Measurements from ENCODE around the gene LCA5.
"Not testable (repeated sequence)": the region's sequence is repeated elsewhere in the genome, so short reads cannot be mapped to it uniquely, and the experiment has no call there.

The LCA5 gene

DNA sequence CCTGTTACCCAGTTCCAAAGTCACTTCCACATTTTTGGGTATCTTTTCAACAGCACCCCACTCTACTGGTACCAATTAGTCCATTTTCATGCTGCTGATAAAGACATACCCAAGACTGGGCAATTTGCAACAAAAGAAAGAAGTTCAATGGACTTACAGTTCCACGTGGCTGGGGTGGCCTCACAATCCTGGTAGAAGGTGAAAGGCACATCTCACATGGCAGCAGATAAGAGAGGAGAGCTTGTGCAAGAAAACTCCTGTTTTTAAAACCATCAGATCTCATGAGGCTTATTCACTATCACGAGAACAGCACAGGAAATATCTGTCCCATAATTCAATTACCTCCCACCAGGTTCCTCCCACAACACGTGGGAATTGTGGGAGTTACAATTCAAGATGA lies 93.4 kb downstream of the LCA5 start:
- not testable (repeated sequence) for H3K4me3 ChIP-seq (ENCODE audit: low read length in 2 of 2); H3K9ac ChIP-seq (ENCODE audit: low read depth in 1 of 2, low read length in 2 of 2); H3K27ac ChIP-seq (ENCODE audit: low read depth in 2 of 2, low read length in 2 of 2); H3K9me3 ChIP-seq (ENCODE audit: control insufficient read depth in 2 of 2, low read length in 2 of 2); H3K4me1 ChIP-seq (ENCODE audit: control insufficient read depth in 2 of 2, insufficient read depth in 2 of 2, low read length in 2 of 2); H3K36me3 ChIP-seq (ENCODE audit: control insufficient read depth in 2 of 2, insufficient read depth in 2 of 2, low read length in 2 of 2); H3K27me3 ChIP-seq (ENCODE audit: control insufficient read depth in 2 of 2, insufficient read depth in 2 of 2, low read length in 2 of 2)

DNA sequence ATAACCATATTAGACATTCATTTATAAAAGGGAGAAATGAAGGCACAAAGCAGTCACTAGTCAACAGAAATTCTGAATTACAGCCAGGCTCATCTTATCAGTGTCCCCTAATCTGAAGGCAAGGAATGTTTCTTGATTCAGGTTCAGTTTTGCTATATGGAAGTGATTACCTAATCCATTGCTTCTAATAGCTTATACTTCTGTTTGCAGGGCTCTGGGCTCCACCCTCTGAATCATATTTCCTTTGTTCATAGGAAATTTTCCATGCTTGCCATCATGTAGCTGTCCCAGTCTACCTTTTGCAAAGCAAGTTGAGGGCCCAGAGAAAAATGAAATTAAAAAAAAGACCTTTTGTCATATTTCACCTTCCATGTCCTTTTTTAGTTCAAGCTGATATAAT lies 96.0 kb downstream of the LCA5 start:
- Histone ChIP-seq H3K4me3 (ENCODE audit: low read length in 2 of 2) (no peak overlapping the region), H3K27ac (ENCODE audit: low read depth in 2 of 2, low read length in 2 of 2) (no peak overlapping the region), H3K36me3 (ENCODE audit: control insufficient read depth in 2 of 2, insufficient read depth in 2 of 2, low read length in 2 of 2) (no peaks in the 10 kb centered on the region), H3K27me3 (ENCODE audit: control insufficient read depth in 2 of 2, insufficient read depth in 2 of 2, low read length in 2 of 2) (no peaks in the 10 kb centered on the region), H3K9ac (ENCODE audit: low read depth in 1 of 2, low read length in 2 of 2) (no peak overlapping the region), H3K4me1 (ENCODE audit: control insufficient read depth in 2 of 2, insufficient read depth in 2 of 2, low read length in 2 of 2) (no peaks in the 10 kb centered on the region), H3K9me3 (ENCODE audit: control insufficient read depth in 2 of 2, low read length in 2 of 2) (no peaks in the 10 kb centered on the region)

DNA sequence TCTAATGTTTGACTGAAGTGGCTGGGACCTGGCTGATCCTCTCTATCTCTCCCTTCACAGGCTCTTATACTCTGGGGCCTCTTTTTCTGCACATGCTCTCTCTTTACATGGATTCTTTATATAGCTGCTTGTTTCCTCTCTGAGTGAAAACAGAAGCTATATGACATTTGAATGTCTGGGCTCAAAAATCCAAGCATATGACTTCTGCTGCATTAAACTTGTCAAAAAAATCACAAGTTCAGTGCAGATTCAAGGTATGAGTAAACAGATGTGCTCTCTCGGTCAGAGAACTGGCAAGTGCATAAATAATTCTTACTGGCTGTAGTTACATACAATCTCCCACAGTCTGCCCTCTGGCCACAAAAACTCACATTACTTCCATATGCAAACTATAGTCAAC lies 96.6 kb downstream of the LCA5 start:
- Histone ChIP-seq H3K27ac (ENCODE audit: low read depth in 2 of 2, low read length in 2 of 2) (no peak overlapping the region), H3K36me3 (ENCODE audit: control insufficient read depth in 2 of 2, insufficient read depth in 2 of 2, low read length in 2 of 2) (no peaks in the 10 kb centered on the region), H3K9ac (ENCODE audit: low read depth in 1 of 2, low read length in 2 of 2) (no peak overlapping the region), H3K4me1 (ENCODE audit: control insufficient read depth in 2 of 2, insufficient read depth in 2 of 2, low read length in 2 of 2) (no peaks in the 10 kb centered on the region), H3K27me3 (ENCODE audit: control insufficient read depth in 2 of 2, insufficient read depth in 2 of 2, low read length in 2 of 2) (no peaks in the 10 kb centered on the region), H3K9me3 (ENCODE audit: control insufficient read depth in 2 of 2, low read length in 2 of 2) (no peaks in the 10 kb centered on the region), H3K4me3 (ENCODE audit: low read length in 2 of 2) (no peak overlapping the region)

DNA sequence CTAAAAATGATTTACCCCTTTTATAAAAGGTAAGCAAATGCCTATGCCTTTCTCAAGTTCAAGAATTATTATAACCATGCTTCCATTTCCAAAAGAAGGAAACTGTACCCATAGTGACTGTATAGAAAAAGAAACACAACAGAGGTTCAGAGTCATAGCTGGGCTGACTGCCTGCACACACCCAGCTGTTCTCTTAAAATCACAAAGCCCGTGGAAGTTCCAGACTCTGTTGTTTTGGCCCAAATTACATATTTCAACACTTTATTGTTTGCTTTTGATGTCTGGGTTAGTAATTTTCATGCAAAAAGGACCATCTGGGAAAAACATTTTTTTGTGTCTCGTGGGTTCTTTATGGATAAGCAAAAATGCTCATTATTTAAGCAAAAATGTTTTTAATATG lies 99.2 kb downstream of the LCA5 start:
- Histone ChIP-seq H3K9ac (ENCODE audit: low read depth in 1 of 2, low read length in 2 of 2) (no peak overlapping the region), H3K36me3 (ENCODE audit: control insufficient read depth in 2 of 2, insufficient read depth in 2 of 2, low read length in 2 of 2) (no peaks in the 10 kb centered on the region), H3K27me3 (ENCODE audit: control insufficient read depth in 2 of 2, insufficient read depth in 2 of 2, low read length in 2 of 2) (no peaks in the 10 kb centered on the region), H3K4me1 (ENCODE audit: control insufficient read depth in 2 of 2, insufficient read depth in 2 of 2, low read length in 2 of 2) (no peaks in the 10 kb centered on the region), H3K27ac (ENCODE audit: low read depth in 2 of 2, low read length in 2 of 2) (no peak overlapping the region), H3K4me3 (ENCODE audit: low read length in 2 of 2) (no peak overlapping the region), H3K9me3 (ENCODE audit: control insufficient read depth in 2 of 2, low read length in 2 of 2) (no peaks in the 10 kb centered on the region)

DNA sequence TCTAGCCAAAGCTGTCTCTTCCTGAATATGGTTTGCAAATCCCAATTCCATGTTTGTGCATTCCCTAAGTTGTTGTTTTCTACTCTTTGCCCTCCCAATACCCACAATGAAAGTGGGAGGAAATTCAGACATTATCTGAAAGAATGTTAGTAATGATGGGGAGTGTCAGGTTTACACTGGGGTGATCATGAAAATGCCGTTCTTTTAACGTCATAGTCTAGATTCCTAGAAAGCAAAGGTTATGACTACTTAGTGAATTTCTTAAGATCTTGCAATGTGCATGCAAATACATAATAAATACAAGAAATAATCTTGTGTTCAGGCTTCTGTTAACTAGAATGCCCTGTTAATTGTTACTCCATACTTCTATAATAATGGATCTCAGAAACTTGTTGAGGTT lies 101.0 kb downstream of the LCA5 start:
- Histone ChIP-seq H3K36me3 (ENCODE audit: control insufficient read depth in 2 of 2, insufficient read depth in 2 of 2, low read length in 2 of 2) (no peaks in the 10 kb centered on the region), H3K9me3 (ENCODE audit: control insufficient read depth in 2 of 2, low read length in 2 of 2) (no peaks in the 10 kb centered on the region), H3K27ac (ENCODE audit: low read depth in 2 of 2, low read length in 2 of 2) (no peak overlapping the region), H3K4me3 (ENCODE audit: low read length in 2 of 2) (no peak overlapping the region), H3K4me1 (ENCODE audit: control insufficient read depth in 2 of 2, insufficient read depth in 2 of 2, low read length in 2 of 2) (no peaks in the 10 kb centered on the region), H3K9ac (ENCODE audit: low read depth in 1 of 2, low read length in 2 of 2) (no peak overlapping the region), H3K27me3 (ENCODE audit: control insufficient read depth in 2 of 2, insufficient read depth in 2 of 2, low read length in 2 of 2) (no peaks in the 10 kb centered on the region)

DNA sequence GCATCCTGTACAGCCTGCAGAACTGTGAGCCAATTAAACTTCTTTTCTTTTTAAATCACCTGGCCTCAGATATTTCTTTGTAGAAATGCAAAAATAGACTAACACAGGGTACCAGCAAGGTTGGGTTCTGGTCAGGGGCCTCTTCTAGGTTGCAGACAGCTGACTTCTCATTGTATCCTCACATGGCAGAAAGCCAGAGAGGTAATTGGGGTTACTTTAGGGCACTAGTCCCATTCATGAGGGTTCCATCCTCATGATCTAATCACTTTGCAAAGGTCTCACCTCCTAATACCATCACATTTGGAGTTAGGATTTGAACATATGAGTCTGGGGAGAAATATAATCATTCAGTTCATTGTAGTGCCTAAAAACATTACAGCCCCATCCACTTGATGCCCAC lies 101.5 kb downstream of the LCA5 start:
- Histone ChIP-seq H3K27ac (ENCODE audit: low read depth in 2 of 2, low read length in 2 of 2) (no peak overlapping the region), H3K27me3 (ENCODE audit: control insufficient read depth in 2 of 2, insufficient read depth in 2 of 2, low read length in 2 of 2) (no peaks in the 10 kb centered on the region), H3K4me1 (ENCODE audit: control insufficient read depth in 2 of 2, insufficient read depth in 2 of 2, low read length in 2 of 2) (no peaks in the 10 kb centered on the region), H3K9me3 (ENCODE audit: control insufficient read depth in 2 of 2, low read length in 2 of 2) (no peaks in the 10 kb centered on the region), H3K9ac (ENCODE audit: low read depth in 1 of 2, low read length in 2 of 2) (no peak overlapping the region), H3K36me3 (ENCODE audit: control insufficient read depth in 2 of 2, insufficient read depth in 2 of 2, low read length in 2 of 2) (no peaks in the 10 kb centered on the region), H3K4me3 (ENCODE audit: low read length in 2 of 2) (no peak overlapping the region)
